ENCODE data around the gene GOLGA8T.
"Not testable (repeated sequence)": the region's sequence is repeated elsewhere in the genome, so short reads cannot be mapped to it uniquely, and the experiment has no call there.

GRCh38 chr15:30103941-30104507 lies 30.8 kb upstream of the GOLGA8T start:
- TF ChIP-seq JUND (IDR thresholded peaks at IDR 0.05); POLR2A (IDR thresholded peaks at IDR 0.05; ENCODE audit: borderline replicate concordance, extremely low read depth, insufficient read depth, insufficient read length); EZH2 (IDR thresholded peaks at IDR 0.05); EGR1 (IDR thresholded peaks at IDR 0.05; ENCODE audit: low read depth); YY1 (IDR thresholded peaks at IDR 0.05; ENCODE audit: extremely low read depth, insufficient replicate concordance, low read depth, low read length): not testable (repeated sequence)
- TF ChIP-seq, protein P1, sequence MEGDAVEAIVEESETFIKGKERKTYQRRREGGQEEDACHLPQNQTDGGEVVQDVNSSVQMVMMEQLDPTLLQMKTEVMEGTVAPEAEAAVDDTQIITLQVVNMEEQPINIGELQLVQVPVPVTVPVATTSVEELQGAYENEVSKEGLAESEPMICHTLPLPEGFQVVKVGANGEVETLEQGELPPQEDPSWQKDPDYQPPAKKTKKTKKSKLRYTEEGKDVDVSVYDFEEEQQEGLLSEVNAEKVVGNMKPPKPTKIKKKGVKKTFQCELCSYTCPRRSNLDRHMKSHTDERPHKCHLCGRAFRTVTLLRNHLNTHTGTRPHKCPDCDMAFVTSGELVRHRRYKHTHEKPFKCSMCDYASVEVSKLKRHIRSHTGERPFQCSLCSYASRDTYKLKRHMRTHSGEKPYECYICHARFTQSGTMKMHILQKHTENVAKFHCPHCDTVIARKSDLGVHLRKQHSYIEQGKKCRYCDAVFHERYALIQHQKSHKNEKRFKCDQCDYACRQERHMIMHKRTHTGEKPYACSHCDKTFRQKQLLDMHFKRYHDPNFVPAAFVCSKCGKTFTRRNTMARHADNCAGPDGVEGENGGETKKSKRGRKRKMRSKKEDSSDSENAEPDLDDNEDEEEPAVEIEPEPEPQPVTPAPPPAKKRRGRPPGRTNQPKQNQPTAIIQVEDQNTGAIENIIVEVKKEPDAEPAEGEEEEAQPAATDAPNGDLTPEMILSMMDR (IDR thresholded peaks at IDR 0.05 in 2 of 3, conservative IDR thresholded peaks at IDR 0.05 in 1 of 3; ENCODE audit: borderline replicate concordance in 1 of 3, insufficient read depth in 1 of 3, low read depth in 2 of 3, low read length in 2 of 3): not testable (repeated sequence)
- TF ChIP-seq, protein P2, sequence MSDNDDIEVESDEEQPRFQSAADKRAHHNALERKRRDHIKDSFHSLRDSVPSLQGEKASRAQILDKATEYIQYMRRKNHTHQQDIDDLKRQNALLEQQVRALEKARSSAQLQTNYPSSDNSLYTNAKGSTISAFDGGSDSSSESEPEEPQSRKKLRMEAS (IDR thresholded peaks at IDR 0.05): not testable (repeated sequence)

Data from HCT116 (cell line).